UCSD-AML1 (cell line): Measurements from ENCODE around the gene AMH.
"Not testable (repeated sequence)": the region's sequence is repeated elsewhere in the genome, so short reads cannot be mapped to it uniquely, and the experiment has no call there.

Source experiments
- DNase-seq: peaks from one replicate; lab custom pipeline; 2025; ENCODE audit not compliant: unreplicated experiment; lab: John Stamatoyannopoulos, UW

Gene AMH

DNA sequence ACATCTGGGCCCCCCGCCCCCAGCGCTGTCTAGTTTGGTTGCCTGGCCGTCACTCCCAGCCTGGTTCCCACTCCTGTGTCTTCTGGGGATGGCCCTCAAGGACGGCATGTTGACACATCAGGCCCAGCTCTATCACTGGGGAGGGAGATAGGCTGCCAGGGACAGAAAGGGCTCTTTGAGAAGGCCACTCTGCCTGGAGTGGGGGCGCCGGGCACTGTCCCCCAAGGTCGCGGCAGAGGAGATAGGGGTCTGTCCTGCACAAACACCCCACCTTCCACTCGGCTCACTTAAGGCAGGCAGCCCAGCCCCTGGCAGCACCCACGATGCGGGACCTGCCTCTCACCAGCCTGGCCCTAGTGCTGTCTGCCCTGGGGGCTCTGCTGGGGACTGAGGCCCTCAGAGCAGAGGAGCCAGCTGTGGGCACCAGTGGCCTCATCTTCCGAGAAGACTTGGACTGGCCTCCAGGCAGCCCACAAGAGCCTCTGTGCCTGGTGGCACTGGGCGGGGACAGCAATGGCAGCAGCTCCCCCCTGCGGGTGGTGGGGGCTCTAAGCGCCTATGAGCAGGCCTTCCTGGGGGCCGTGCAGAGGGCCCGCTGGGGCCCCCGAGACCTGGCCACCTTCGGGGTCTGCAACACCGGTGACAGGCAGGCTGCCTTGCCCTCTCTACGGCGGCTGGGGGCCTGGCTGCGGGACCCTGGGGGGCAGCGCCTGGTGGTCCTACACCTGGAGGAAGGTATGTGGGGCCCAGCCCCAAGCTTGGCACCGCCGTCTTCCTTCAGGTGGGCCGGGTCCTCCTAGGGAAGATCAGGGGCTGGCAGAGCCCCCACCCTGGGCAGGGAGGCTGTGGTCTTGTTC, at the start of gene AMH:
AMH (plus strand) TSS at position 314 of the 857 bp plus-strand sequence; CDS start at position 324, 10 bp downstream.
- no peak for DNase-seq

DNA sequence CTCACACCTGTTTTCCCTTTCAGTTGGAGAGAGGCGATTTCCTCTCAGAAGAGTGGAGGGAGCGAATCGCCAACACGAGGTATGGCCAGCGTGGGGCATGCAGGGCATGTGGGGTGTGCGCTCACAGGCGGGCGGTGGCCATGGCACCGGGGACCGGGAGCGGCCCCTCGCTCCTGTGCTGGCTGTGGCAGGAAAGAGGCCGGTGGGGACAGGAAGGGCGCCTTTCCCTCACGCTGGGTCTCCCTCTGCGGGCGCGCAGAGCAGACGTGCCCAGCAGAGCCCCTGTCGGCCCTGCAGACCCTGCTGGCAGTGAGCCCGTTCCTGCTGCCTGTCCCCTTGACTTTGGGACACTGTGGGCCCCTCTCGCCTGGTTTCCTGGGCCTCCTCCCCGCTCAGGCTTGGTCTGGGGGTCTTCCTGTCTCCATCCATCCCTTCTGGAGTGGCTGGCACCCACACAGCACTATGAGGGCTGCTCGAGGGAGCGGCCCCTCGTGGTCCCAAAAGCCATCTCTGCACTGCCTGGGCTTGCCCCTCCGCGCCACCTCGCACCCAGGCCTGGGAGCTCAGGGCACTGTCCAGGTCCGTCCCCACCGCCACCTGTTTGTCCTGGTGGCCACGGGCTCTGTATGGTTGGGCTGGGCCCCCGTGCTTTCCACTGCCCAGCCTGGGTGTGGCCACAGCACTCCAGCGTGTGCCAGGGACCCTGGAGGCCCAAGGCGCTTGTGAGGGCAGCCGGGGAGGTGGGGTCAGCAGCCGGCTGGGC, 49.1 kb upstream of the AMH start:
- no peak for DNase-seq

DNA sequence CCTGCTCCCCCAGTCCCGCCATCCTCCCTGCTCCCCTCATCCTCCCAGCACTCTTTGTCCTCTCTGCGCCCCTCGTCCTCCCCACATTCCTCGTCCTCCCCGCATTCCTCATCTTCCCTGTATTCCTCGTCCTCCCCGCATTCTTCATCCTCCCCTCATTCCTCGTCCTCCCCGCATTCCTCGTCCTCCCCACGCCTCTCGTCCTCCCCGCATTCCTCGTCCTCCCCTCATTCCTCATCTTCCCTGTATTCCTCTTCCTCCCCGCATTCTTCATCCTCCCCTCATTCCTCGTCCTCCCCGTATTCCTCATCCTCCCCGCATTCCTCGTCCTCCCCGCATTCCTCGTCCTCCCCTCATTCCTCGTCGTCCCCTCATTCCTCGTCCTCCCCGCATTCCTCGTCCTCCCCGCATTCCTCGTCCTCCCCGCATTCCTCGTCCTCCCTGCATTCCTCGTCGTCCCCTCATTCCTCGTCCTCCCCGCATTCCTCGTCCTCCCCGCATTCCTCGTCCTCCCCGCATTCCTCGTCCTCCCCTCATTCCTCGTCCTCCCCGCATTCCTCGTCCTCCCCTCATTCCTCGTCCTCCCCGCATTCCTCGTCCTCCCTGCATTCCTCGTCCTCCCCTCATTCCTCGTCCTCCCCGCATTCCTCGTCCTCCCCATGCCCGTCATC, 48.4 kb upstream of the AMH start:
- not testable (repeated sequence) for DNase-seq

DNA sequence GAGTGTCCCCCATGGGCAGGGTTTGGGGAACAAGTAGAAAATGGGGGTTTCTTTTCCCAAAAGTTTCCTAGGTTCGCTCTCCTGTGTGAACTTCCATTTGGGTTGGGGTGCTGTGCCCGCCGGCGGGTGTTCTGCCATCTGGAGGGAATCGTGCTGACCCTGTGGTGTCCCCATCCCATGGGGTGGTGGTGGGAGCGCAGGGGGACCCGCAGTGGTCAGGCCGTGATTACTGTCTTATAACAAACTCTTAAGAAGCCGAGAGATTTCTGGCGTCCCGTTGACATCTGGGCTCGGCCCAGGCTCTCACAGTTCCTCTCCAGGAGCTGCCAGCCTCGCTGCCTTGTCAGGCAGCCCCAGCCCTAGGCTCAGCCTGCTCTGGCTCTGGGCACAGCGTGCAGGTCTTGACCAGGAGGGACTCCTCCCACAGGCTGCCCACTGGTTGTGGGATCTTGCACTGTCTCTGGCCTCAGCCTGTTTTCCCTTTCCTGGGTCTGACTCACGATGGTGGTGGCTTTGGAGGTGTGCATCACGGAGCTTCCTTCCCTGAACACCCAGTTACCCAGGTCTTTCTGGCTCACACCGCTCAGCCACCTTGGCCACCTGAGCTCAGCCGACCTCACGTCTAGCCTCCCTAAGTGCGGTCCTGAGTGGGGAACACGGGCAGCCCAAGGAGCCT, 47.5 kb upstream of the AMH start:
- DNase-seq = no peak

DNA sequence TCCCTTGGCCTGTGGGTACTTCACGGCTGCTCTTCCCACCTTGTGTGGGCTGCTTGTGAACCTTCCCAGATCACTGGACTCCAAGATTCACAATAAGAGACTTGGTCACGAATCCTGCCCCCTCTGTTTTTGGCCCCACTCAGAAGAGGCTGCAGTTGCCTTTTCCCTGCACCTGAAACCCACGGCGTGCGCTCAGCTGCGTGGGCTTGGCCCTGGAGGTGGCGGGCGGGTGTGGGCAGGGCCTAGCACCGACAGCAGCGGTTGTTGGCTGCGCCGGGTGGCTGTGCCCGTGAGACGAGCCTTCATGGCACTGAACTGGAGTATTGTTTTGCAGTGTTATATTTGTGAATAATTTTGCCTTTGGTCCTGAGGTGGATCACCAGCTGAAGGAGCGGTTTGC, 46.8 kb upstream of the AMH start:
- DNase-seq = no peak

DNA sequence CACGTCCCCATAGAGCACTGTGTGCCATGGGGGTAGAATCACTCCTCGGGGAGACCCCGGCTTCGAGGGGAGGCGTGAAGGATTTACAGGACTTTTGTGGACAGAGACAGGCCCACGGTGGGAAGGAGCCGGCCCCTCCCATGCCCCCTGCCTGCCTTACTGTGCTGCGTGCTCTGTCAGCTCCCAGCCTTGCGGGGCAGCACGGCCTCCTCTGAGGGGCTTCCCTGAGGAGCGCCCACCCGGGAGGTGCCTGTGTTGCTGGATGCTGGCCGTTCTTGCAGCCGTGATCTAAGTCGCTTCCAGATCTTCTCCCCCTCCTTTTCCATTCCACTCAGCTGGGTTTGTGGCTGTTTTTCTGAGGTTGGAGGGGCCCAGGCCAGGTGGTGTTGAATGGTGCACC, 42.1 kb upstream of the AMH start:
- DNase-seq = no peak

DNA sequence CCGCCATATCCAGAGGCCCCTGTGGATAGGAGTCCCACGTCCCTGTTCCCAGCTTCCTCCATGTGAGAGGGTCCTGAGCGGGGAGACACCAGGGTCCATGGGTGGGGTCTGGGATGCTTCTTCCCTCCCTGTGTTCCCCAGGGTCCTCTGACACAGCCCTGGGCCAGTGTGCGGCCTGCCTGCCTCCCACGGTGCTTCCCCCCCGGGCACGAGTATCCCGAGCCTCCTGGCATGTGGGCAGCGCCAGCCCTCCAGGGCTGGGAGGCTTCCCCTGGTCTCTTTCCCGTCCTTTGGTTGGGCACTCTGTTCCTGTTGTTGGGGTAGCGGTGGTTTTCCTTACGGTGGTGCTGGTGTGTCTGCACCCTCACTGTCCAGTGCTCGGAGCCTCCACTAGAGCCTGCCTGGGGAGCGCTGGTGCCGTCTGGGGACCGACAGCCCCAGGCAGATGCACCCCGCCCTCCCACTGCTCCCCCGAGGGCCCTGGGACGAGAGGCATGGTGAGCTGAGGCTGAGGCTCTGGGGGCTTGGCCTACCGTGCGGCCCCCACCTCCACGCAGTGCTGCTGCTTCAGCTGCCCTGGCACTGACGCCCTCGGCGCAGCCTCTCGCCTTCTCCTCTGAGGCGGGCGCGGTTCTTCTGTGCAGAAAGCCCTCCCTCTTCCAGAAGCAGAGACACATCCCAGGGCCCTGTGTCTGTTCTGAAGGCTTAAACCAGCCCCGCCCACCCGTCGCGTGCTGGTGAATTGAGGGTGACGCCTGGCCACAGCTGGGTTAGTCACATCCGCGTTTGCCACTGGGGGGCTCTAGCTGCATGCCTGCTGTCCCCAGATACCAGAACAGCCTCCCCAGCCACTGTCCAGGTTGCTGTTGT, 40.9 kb upstream of the AMH start:
- DNase-seq = peak; percentile 29

DNA sequence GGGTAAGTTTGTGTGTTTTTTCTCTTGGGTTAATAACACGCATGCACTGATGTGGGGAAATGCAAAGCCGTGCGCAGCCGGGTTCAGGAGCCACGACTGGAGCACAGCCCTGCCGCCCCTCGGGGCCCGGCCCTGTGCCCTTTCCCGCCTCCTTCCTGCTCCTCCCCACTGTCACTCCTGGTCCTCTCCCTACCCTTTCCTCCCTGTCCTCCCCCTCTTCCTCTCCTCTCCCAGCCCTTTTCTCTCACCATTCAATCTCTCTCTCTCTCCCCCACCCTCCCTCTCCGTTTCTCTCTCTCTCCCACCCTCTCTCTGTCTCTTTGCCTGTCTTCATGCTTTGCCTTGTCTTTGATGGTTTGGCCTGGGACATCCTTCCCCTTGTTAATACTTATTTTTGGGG, 40.1 kb upstream of the AMH start:
- DNase-seq = no peak

DNA sequence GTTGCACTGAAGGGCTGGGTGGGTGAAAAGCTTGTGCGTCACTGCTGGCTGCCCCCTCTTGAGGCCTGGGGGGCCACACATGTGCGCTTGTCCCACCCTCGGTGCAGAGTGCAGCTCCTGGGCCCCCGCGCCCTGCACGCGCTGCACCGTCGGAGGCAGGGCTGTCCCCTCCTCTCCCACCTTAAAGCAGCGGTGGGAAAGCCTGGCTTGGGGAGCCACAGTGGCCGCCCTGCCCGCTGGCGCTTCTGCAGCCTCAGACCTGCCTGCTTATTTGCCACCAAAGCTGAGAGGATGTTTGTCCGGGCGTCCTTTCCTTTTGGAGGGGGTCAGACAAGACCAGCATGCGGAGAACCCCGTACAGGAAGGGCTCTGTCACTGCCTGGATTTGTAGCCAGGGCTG, 39.7 kb upstream of the AMH start:
- no peak for DNase-seq

DNA sequence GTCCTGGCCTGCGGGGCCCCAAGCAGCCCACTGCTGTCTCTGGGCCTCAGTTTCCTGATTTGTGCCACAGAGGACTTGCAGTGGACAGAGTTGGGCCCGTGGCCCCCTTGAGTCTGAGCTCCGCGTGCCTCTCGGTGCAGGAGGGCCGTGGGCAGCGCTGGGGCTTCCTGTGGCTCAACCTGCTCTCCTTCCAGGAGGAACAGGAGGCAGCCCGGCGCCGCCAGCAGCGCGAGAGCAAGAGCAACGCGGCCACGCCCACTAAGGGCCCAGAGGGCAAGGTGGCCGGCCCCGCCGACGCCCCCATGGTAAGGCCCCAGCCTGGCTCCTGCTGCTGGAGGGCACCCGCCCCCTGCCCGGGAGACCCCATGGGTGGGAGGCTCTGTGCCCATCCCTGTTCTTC, 38.9 kb upstream of the AMH start:
- no peak for DNase-seq

DNA sequence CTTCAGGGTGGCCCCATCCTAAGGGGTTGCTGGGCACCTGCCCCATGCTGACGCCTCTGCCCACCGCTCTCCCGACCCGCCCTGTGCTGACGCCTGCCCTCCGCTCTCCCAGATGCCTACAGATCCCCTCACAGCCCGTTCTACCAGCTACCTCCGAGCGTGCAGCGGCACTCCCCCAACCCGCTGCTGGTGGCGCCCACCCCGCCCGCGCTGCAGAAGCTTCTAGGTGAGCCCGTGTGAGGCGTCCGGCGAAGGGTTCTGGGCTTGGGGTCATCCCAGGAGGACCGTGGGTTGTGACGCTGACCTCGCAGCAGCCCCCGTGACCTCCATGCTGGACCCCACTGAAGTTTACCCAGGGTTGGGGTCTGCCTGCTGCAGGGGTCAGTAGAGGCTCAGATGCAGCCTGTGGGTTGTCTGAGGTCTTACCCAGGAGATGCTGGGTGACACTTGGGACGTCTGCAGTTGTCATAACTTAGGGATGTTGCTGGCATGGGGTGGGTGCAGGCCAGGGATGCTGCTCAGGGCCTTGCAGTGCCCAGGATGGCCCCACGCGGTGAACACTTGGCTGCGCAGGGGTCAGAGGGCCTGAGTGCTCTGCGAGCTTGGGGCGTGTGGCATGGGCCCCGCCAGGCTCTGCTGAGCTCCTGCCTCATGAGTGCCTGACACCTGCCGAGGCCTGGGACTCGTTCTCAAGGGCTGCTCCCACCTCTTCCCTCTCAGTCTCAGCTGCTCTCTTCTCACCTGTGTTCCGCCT, 38.0 kb upstream of the AMH start:
- no peak for DNase-seq

DNA sequence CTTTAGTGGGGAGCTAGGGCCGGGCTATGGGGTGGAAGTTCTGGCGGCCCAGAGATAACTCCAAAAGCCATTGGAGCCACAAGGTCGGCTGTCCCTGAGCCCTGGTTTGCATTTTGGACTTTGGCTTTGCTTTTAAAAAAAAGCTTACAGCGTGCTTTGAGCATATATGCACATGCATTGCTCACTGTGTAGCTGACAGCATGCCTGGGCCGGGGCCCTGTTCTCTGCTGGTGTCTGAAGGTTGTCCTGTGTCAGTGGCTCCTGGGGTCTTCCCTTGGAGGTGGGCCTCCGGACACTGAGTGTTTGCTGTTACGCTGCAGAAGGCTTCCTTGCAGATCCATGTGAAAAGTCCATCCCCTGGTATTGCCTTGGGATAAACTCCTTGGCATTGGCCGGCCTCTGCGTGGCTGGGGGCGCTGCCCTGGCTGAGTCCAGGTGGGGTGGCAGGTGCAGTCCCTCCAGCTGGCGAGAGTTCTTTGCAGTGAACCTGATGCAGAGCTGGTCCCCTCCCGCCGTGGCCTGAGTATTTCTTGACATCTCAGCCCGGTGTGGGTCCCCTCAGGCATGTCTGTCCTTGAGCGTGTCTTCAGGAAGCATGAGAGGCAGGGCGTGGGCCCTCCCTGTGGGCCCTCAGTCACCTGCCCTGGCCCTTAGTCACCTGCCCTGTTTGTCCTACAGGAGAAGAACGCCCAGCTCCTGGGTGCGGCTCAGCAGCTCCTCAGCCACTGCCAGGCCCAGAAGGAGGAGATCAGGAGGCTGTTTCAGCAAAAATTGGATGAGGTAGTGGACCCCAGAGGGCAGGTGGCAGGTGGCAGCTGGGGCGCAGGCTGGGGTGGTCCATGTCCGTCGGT, 36.0 kb upstream of the AMH start:
- DNase-seq = no peak

DNA sequence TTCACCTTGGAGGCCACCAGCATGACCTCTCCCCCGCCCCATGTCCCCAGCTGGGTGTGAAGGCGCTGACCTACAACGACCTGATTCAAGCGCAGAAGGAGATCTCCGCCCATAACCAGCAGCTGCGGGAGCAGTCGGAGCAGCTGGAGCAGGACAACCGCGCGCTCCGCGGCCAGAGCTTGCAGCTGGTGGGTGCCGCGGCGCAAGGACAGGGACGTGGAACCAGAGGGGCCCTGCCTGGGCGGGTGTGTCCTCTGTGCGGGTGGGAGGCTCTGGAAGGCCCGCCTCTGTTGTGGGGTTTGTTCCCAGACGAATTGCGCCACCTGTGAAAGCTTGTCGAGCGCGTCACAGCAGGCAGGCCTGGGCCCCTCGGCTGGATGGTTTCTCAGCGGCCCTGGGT, 35.3 kb upstream of the AMH start:
- no peak for DNase-seq

DNA sequence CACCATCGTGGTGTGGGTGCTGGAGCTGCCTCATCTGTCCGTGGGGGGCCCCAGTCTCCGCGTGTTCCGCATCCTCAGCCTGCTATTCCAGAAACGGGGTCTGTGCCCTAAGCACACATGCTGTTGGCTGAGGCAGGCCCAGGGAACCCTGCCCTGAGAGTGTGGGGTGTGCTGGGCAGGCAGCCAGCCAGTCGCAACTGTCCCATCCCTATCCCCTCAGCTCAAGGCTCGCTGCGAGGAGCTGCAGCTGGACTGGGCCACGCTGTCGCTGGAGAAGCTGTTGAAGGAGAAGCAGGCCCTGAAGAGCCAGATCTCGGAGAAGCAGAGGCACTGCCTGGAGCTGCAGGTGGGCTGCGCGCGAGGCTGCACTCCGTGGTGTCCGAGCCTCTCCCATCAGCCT, 34.9 kb upstream of the AMH start:
- DNase-seq = no peak

DNA sequence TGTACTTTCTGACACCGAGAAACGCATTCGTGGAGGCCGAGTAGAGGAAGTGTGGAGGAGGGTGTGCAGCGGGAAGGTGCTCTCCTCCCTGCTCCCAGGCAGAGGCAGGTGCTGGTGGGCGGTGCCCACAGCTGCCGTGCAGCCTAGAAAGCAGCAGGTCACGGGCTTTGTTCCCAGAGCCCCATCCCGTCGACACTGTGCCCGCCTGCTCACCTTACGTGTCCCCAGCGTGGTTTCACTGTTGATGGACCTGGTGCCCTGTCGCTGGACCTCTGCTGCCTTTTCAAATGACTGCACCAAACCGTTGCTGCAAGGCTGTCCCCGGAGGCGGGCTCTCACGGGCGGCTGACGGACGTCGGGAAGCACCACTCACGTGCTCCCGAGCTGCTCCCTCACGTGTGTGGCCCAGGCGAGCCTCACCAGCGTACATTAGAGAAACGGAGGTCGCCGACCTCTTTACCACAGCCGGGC, 33.8 kb upstream of the AMH start:
- DNase-seq = no peak

DNA sequence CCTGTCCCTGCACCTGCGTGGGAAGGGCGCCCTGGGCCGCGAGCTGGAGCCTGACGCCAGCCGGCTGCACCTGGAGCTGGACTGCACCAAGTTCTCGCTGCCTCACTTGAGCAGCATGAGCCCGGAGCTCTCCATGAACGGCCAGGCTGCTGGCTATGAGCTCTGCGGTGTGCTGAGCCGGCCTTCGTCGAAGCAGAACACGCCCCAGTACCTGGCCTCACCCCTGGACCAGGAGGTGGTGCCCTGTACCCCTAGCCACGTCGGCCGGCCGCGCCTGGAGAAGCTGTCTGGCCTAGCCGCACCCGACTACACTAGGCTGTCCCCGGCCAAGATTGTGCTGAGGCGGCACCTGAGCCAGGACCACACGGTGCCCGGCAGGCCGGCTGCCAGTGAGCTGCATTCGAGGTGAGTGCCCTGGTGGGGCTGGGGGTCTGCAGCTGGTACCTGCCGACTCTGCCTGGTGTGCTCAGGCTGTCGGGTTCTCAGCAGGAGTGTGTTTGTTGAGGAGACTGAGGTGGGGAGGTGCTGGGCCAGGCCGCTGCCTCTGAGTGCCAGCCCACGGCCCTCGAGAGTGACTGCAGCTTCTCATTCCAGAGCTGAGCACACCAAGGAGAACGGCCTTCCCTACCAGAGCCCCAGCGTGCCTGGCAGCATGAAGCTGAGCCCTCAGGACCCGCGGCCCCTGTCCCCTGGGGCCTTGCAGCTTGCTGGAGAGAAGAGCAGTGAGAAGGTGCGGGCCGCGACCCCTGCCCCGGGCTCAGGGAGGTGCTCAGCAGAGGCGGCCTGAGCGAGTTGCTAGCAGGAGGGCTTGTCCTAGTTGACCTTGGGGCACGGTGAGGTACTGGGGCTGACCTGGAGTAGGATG, 32.5 kb upstream of the AMH start:
- no peak for DNase-seq

DNA sequence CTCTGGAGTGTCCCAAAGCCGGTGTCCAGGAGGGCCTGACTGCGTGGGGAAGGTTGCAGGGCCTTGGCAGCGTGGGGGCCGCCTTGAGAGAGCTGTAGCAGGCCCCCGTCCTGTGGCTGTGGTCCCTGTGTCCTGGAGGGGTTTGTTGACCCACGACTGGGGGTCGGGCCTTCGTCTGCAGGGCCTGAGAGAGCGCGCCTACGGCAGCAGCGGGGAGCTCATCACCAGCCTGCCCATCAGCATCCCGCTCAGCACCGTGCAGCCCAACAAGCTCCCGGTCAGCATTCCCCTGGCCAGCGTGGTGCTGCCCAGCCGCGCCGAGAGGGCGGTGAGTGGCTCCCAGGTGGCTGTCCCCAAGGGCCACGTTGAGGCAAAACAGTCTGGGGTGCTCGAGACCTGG, 31.5 kb upstream of the AMH start:
- DNase-seq = no peak

DNA sequence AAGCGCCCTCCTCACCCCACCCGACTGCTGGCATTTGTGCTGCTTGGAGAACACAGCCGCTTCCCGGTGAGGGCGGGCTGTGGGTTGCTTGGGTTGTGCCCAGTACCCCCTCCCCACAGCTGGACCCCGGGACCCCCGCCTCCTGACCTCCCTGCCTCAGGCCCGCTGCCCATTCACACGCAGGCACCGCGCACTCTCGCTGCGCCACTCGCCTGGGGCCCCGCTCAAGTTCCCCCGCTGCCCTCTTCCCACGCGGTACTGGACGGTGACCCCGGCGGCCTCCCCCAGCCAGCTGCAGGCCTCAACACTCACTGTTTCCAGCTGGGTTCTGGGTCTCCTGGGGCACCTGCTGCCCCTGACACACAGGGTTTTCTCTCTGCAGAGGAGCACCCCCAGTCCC, 29.4 kb upstream of the AMH start:
- DNase-seq = no peak
